ENCODE data around the gene SAMD11.

GRCh38 chr1:941588-942383 lies 18.1 kb downstream of the SAMD11 start:
- TF ChIP-seq POLR2AphosphoS5 (IDR thresholded peaks at IDR 0.05; ENCODE audit: low read depth, low read length): no peak
- TF ChIP-seq TAF1 (IDR thresholded peaks at IDR 0.05; ENCODE audit: low read depth, low read length): no peak
- TF ChIP-seq POLR2A (IDR thresholded peaks at IDR 0.05; ENCODE audit: low read depth, low read length): no peak
